DMS153 treated with DMSO at 0.1 percent for 48 hours (cell line): ENCODE results near the gene CD58.

Experiments used
- DNase-seq: peaks from one replicate; lab custom pipeline; 2025; ENCODE audit not compliant: unreplicated experiment; lab: John Stamatoyannopoulos, UW

The CD58 gene

GRCh38 chr1:116544588-116545358 lies 26.1 kb downstream of the CD58 start:
- no peak for DNase-seq

DNA sequence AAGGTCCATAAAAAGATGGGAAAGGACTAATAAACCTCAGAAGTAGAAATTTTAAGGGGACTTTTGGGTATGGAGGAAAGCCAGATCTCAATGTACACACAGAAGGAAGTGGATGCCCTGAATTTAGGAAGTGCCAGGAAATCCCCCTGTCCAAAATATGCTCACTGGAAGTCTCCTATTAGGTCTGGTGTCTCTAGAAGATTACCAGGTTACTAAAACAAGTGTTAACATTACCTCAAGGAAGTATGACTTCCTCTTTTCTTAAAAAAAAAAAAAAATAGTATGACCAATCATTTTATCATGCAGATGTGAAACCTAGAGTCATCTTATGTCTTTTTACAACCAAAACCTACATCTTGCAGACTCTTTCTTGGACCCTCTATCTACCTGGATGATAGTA lies 30.7 kb downstream of the CD58 start:
- no peak for DNase-seq

GRCh38 chr1:116538544-116538943 lies 32.3 kb downstream of the CD58 start:
- no peak for DNase-seq

DNA sequence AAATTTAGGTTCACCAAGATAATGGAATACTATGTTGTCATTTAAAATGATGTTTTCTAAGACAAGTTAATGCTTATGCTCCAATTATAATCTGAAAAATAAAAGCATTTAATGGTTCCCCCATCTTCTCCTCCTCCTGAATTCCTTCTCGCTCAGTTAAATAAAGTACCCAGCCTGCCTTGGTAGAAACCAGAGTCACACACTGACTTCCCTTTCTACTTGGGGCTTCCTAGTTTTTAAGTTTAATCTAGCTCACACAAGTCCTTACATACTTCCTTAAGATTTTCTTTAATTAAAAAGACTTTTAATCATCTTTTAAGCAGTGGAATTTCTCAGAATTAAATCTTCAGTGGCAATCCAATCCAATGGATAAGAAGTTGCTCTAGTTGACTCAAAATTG lies 32.9 kb downstream of the CD58 start:
- DNase-seq = no peak

DNA sequence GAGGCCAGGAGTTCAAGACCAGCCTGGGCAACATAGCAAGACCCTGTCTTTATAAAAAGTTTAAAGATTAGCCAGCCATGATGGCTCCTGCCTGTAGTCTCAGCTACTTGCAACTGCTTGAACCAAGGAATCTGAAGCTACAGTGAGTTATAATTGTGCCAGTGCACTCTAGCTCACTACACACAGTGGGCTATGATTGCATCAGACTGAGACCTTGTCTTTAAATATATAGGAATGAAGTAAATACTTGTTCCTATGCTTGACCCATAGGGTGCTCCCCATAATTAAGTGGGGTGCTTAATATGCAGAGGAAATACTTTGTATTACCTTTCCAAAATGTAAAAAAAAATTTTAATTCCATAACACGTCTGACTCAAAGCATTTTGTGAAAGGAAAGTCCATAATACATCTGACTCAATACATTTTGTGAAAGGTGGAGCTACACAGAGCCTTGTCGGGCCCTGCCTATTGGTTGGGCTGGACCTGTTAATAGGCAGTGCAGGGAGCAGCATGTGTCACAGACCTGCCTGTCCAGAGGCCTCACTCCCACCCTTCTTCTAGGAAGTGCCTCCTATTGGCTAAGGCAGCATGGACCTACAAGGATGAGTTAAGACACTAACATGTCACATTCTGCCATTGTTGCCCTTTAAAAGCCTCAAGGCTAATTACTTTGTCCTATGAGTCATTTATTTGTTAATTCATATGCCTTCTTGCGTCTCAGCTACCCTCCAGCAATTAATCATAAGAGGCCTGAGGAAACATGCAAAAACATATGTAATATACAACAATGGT lies 33.6 kb downstream of the CD58 start:
- no peak for DNase-seq

- no peak for DNase-seq
These were observed 36.6 kb downstream of the CD58 start for GRCh38 chr1:116534014-116534739.

DNA sequence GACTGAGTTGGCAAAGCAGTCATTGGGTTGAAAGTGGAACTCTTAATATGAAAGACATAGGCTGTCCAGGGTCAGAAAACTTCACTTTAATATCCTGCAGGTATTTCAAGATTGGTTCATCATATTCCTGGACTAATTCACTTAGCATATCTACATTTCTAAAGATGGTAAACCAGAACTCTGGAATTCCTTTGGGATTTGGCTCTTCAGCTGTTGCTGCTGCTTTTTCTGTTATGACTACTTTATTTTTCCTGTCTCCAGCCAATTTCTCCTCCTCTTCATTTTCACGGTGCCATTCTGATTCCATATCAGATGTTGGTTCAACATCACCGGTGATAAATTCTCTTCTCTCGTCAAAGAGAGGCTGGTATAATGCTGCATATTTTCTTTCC lies 37.4 kb downstream of the CD58 start:
- DNase-seq = no peak

GRCh38 chr1:116532671-116533428 lies 38.0 kb downstream of the CD58 start:
- no peak for DNase-seq

DNA sequence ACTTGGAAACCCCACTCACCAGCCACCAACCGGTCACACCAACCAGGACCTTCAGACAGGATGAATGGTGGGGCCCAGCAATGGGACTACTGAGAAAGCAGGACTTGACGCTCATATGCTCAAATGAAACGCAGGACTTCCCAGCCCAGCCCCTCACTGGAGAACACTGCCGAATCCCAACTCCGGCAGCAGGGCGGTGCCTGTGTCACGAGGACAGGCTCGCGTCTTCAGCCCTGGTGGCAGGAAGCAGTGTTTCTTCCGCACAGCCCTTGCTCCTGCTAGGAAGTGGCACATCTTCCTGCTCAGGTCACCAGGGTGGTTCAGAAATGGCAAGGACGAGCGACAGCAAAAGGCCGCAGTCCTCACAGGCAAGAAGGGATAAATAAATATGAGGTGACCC lies 38.9 kb downstream of the CD58 start:
- no peak for DNase-seq

DNA sequence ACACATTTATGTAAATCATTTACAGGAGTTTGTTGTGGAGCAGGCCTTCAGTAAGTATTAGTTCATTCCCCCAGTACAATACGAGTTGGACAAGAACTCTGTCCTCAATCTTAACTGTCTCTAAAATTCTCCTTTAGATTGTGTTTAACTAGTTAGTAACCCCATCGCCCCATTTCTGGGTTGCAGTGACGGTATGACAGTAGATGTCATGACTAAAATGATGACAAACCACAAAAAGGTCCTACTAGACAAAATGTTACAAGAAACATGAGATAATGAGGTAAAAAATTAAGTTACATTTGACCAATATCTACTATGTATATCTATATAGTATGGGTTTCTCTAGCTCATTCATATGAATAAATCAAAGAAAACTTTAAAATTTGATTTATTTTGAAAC lies 41.1 kb downstream of the CD58 start:
- DNase-seq = no peak

- DNase-seq = no peak
These were observed 41.6 kb downstream of the CD58 start for GRCh38 chr1:116529199-116529631.

DNA sequence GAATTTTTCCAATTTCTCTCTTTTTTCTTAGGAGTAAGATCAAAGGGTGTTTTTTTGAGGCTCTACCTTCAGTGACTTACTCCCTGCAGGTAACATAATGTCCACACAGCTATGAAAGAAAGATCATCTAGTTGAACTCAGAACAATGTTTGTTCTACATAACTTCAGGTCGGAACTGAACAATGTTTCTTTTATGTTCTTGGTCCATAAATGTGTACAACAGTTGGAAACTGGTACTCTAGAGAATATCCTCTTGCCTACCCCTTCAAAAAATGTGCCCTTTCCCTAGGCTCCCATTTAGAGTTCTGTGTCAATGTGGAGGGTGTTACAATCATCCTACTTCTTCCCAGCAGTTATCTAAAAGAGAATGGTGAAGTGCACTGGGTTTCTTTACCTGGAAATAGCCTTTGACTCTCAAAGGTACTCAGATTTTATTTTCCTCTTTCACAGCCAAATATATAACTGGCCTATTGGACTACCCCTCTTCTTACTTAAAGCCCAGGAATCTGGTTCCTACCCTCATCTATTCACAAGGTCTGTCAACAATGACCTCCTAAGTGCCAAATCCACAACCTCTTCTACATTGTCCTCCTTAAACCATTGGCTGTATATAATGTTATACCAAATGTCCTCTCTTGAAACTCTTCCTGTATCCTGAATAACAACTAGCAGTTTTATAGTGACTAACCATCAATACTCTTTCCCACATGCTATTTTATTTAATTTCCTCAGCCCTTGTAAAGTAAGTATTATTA lies 42.3 kb downstream of the CD58 start:
- DNase-seq = no peak

DNA sequence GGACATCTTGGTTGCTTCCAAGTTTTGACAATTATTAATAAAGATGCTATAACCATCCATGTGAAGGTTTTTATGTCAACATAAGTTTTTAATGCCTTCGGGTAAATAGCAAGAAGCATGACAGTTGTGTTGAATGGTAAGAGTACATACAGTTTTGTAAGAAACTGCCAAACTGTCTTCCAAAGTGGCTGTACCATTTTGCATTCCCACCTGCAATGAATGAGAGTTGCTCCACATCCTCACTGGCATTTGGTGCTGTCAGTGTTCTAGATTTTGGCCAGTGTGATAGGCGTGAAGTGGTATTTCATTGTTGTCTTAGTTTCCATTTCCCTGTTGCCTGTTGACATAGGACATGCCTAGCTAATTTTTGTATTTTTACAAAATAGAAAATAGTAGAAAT lies 45.4 kb downstream of the CD58 start:
- DNase-seq = no peak

GRCh38 chr1:116521186-116521585 lies 49.6 kb downstream of the CD58 start:
- DNase-seq = no peak

DNA sequence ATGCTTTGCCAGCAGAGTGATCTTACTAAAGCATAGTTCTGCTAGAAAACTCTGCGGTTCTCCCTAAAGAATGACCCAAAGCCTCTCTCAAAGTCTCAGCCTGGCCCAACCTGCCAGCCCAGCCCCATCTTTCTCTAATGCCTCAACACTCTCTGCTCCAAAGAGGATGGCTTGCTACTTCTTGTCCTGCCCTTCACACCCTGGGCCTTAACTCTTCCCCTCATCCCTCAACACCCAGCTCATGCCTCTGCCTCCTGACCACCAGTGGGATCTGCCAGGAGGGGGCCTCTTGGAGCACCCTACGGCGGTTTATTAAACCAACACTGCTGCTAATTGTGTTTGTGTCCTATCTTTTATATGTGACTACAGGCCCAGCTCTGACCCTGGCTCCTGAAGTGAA lies 52.4 kb downstream of the CD58 start:
- DNase-seq = no peak

- no peak for DNase-seq
These were observed 54.2 kb downstream of the CD58 start for GRCh38 chr1:116516631-116517030.

DNA sequence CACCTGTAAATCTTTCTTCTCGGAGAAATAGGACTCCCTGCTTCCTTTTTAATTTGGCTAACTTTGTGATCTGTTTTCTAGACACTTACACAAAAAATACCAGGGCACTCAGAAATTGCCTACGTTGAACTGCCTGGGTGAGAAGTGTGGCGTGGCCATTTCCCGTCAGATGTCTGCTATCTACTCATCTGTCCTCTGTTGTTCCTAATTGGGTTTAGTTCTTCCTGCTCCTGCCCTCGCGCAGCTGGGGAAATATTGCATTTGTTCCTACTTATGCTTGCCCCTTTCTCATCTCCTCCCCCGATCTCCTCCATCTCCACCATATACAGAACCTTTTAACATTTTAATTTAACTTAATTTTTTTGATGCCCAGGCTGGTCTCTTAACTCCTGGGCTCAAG lies 55.1 kb downstream of the CD58 start:
- DNase-seq = no peak

DNA sequence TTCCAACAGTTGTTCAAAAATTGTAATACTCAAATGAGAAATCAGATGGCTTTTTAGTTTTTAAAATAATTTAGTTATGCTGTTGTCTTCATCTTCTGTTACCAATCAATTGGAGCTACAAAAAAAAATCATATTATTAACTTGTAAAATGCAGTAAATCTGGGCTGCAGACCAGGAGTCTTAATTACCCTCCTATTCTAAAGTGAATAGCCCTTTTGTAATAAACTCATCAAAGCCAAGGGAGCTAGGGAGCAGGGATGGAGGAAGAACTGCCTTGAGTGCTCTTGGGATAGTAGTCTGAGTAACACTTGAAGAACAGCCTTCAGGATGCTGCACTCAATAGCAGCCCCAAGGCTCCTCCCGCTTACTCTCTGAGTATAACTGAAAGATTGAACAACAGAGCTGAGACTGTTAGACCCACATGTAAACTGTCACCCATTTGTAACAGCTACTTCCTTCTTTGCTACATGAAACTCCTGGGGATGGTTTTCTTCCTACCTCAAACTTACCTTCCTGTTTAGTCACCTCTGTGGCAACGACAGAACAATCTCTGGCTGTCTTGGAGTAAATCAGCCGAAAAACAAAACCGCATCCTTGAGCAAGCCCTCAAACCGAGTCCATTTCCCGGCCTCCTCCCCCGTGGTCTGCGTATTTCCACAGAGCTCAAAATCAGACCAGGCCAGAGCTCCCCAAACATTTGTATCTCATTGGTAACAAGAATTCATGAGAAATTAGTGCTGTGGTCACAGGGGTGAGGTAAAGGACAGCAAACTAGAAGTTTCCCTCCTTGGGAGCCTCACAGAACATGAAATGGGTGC lies 55.9 kb downstream of the CD58 start:
- DNase-seq = no peak

GRCh38 chr1:116513956-116514355 lies 56.9 kb downstream of the CD58 start:
- DNase-seq = peak; percentile 4
